Smooth muscle cell (in vitro differentiated cells): ENCODE data around the gene SHH. TPM values are rescaled to one million over a fixed set of nuclear protein-coding genes. Genes with fewer than 3 reads are reported as not detected.

Source experiments
- DNase-seq: peaks from one replicate; lab custom pipeline; 2025; ENCODE audit not compliant: unreplicated experiment; lab: John Stamatoyannopoulos, UW
- H2AFZ ChIP-seq: fragments of 200-600 bp; sonication (generic); 2 replicates; pipeline ENCODE4 v1.6.0; 2016; ENCODE audit warnings: antibody characterized with exemption, low read depth, mild to moderate bottlenecking
- H3F3A ChIP-seq: fragments of 200-600 bp; sonication (generic); 2 replicates; pipeline ENCODE4 v1.6.0; 2017; ENCODE audit warnings: antibody characterized with exemption, low read depth
- H3K27ac ChIP-seq: fragments of 200-600 bp; sonication (generic); 2 replicates; pipeline ENCODE4 v1.5.1; 2016; ENCODE audit warnings: low read depth, mild to moderate bottlenecking
- H3K27me3 ChIP-seq: fragments of 200-600 bp; sonication (generic); 2 replicates; pipeline ENCODE4 v1.6.1; 2016; ENCODE audit warnings: low read depth, mild to moderate bottlenecking
- H3K36me3 ChIP-seq: fragments of 200-600 bp; sonication (generic); 2 replicates; pipeline ENCODE4 v1.5.1; 2016; ENCODE audit warnings: low read depth
- H3K4me1 ChIP-seq: fragments of 200-600 bp; sonication (generic); 2 replicates; pipeline ENCODE4 v1.5.1; 2016; ENCODE audit warnings: low read depth
- H3K4me2 ChIP-seq: fragments of 200-600 bp; sonication (generic); 2 replicates; pipeline ENCODE4 v1.6.0; 2016; ENCODE audit warnings: mild to moderate bottlenecking
- H3K4me3 ChIP-seq: fragments of 200-600 bp; sonication (generic); 2 replicates; pipeline ENCODE4 v1.5.1; 2016; ENCODE audit warnings: mild to moderate bottlenecking
- H3K79me2 ChIP-seq: fragments of 200-600 bp; sonication (generic); 2 replicates; pipeline ENCODE4 v1.6.0; 2016; ENCODE audit warnings: low read depth, mild to moderate bottlenecking
- H3K9ac ChIP-seq: fragments of 200-600 bp; sonication (generic); 2 replicates; pipeline ENCODE4 v1.6.0; 2016; ENCODE audit warnings: low read depth
- H3K9me3 ChIP-seq: fragments of 200-600 bp; sonication (generic); replicated peaks from 2 replicates; pipeline ENCODE4 v1.5.1; 2016; ENCODE audit warnings: low read depth
- H4K20me1 ChIP-seq: fragments of 200-600 bp; sonication (generic); 2 replicates; pipeline ENCODE4 v1.6.0; 2016; ENCODE audit warnings: low read depth
- CTCF ChIP-seq: fragments of 200-600 bp; sonication (generic); IDR thresholded peaks from 2 replicates; pipeline ENCODE4 v1.5.1; 2017; ENCODE audit warnings: borderline replicate concordance, mild to moderate bottlenecking, antibody characterized with exemption; ENCODE audit not compliant: insufficient read depth, poor library complexity, severe bottlenecking
- WGBS: methylation state at CpG from one replicate; pipeline ENCODE4 v1.1.7; 2016; ENCODE audit warnings: low lambda C conversion rate; 5-methylcytosine and 5-hydroxymethylcytosine counted together
- polyA plus RNA-seq: library from polyadenylated mRNA; unstranded; fragments of >200 nt; fragmentation: Nextera tagmentation; extraction: Ambion mirVana; gene quantifications from 2 replicates; pipeline ENCODE4 v1.2.1, GENCODE V29; 2016
- total RNA-seq: library from RNA; depleted of rRNA; stranded (reverse); fragments of >200 nt; gene quantifications from 2 replicates; pipeline ENCODE4 v1.2.3, GENCODE V29; 2014

Gene SHH
- total and polyA plus RNA-seq, 2 experiments from 2014 or later = not detected

DNA sequence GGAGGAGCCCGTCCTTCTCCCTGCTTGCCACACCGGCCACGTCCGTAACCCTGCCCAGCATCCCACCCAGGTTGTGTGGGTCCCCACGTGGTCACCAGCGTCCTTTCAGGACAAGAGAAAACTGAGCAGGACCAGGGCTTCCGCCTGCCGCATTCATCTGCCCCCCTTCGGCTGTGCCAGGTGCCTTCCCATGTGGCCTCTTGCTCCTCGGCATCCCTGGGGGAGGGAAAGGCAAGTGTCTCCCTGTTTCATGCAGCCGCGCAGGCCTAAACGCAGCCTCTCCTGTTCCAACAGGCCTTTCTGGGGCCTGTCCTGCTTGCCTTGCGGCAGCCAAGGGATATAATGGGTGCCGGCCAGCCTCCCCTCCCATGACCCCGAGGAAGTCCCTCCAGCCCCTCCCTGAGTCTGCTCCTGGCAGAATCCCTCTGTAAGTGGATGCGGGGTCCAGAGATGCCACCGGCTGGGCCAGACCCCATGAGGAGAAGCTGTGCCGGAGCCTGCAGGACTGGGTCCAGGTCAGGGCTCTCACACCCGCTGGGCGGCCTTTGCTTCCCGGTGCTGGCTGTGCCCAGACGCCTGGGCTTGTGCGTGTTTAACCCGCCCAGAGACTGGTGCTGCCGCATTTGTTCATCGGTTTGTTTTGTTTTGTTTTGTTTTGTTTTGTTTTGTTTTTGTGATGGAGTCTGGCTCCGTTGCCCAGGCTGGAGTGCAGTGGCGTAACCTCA lies 23.1 kb downstream of the SHH start:
- no peak overlapping the region for H3K9ac ChIP-seq
- H3K27ac ChIP-seq = no peak overlapping the region
- 94% methylated on average over 28 of the region's 29 CpGs for WGBS
- H3K4me1 ChIP-seq = no peaks in the 10 kb centered on the region
- H3K36me3 ChIP-seq = no peaks in the 10 kb centered on the region
- no peak for TF ChIP-seq CTCF
- no peak overlapping the region for H3K4me3 ChIP-seq
- H3K9me3 ChIP-seq = no peaks in the 10 kb centered on the region
- no peak overlapping the region for H3K4me2 ChIP-seq
- peaks cover 7% of the 10 kb centered on the region for H3F3A ChIP-seq
- no peaks in the 10 kb centered on the region for H4K20me1 ChIP-seq
- no peak for DNase-seq
- H3K27me3 ChIP-seq = no peaks in the 10 kb centered on the region
- no peaks in the 10 kb centered on the region for H3K79me2 ChIP-seq
- no peak overlapping the region for H2AFZ ChIP-seq

DNA sequence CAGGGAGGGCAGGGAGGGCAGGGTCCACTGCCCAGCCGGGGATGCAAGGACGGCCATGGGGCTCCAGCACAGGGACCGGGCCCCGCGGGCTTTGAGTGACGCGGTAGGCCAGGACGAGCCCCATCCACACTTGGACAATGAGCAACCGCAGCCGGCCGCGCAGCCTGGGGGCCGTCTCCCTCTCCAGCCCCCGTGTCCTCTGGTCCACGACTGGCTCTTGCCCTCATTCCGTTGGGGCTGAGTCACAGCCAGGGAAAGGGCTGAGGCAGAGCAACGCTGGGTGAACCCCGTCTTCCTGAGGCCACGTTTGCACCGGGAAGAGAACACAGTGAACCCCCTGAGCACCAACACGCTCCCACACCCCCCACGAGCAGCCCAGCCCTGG lies 23.7 kb downstream of the SHH start:
- 89% methylated on average over 22 of the region's 22 CpGs for WGBS
- Histone ChIP-seq H3K4me1 (no peaks in the 10 kb centered on the region), H3F3A (peaks cover 7% of the 10 kb centered on the region), H3K79me2 (no peaks in the 10 kb centered on the region), H4K20me1 (no peaks in the 10 kb centered on the region), H3K9me3 (no peaks in the 10 kb centered on the region), H3K27me3 (no peaks in the 10 kb centered on the region), H3K27ac (no peak overlapping the region), H3K36me3 (no peaks in the 10 kb centered on the region), H2AFZ (no peak overlapping the region), H3K9ac (no peak overlapping the region), H3K4me3 (no peak overlapping the region), H3K4me2 (no peak overlapping the region)
- TF ChIP-seq CTCF = no peak
- DNase-seq = no peak

DNA sequence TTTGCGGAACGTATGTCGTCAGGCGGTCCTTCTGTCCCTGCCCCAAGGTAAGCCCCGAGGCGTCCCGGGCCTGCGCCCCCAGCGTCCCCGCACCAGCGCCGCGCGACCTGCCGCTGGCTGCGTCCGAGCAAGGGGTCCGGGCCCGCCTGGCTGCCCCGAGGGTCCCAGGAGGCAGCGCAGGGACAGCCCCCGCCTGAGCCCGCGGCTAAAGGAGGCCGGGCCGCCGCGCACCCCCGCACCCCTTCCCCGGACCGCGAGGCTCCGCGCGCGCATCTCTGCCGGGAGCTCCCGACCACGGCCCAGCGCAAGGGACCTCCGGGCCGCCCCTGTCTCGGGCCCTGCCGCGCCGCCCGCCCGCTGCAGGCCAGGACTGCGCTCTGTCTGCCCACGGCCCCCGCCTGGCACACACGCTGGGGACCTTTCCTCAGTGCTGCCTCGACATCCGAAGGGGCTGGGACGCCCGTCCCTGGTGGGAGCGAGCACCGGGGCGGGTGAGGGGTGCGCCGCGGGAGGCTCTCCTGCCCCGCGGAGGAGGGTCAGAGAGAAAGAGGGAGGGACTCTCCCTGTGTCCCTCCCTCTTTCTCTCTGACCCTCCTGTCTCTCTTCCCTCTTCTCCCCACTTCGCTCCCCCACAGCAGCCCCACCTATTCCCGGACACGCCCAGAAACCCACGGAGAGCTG lies 25.0 kb downstream of the SHH start:
- H3K4me1 ChIP-seq = no peaks in the 10 kb centered on the region
- 6% methylated on average over 22 of the region's 68 CpGs for WGBS
- no peaks in the 10 kb centered on the region for H4K20me1 ChIP-seq
- H3K79me2 ChIP-seq = no peaks in the 10 kb centered on the region
- no peak overlapping the region for H3K27ac ChIP-seq
- no peaks in the 10 kb centered on the region for H3K36me3 ChIP-seq
- H3F3A ChIP-seq = peaks cover 7% of the 10 kb centered on the region
- peak overlapping the region; percentile 51 for H3K9ac ChIP-seq
- no peaks in the 10 kb centered on the region for H3K9me3 ChIP-seq
- H3K4me2 ChIP-seq = peak overlapping the region; percentile 95
- TF ChIP-seq CTCF = no peak
- H3K27me3 ChIP-seq = no peaks in the 10 kb centered on the region
- peak overlapping the region; percentile 66 for H3K4me3 ChIP-seq
- DNase-seq = no peak
- no peak overlapping the region for H2AFZ ChIP-seq
